Small intestine (tissue), 4 donors: ENCODE measurements around the gene FEV. TPM values are rescaled to one million over a fixed set of nuclear protein-coding genes. Genes with fewer than 3 reads are reported as not detected.

Experiments used
- polyA plus RNA-seq, 4 donors: library from polyadenylated mRNA; stranded (reverse) in 3 of 4; unstranded in 1 of 4; fragments of 200-250 nt in 3 of 4; fragments of 120-200 nt in 1 of 4; gene quantifications; one replicate each; pipeline versions ENCODE4 v1.2.1 to v1.2.3, GENCODE V29; 2013
- donor health status: healthy with polysubstance abuse.
- donor health status: Bipolar disorder and iron deficiency.
- donor health status: healthy.

FEV gene
- polyA plus RNA-seq, 4 donors, result 2.9 to 19.5 (median 4.4) TPM

Other genes starting within 250 kb of the FEV start
- 100 to 1,000 TPM in 2 of 4 donors, 10 to 100 TPM in 2; 46.7 to 125 (median 98.6) TPM for gene CYP27A1, start 203.0 kb downstream of the FEV start, polyA plus RNA-seq
- under 1 TPM in 1 of 4 donors, not detected in 3; 0.15 TPM for gene PRKAG3, start 153.4 kb downstream of the FEV start, polyA plus RNA-seq
- gene WNT6, start 125.4 kb downstream of the FEV start, polyA plus RNA-seq, result 1 to 10 TPM in 1 of 4 donors, under 1 TPM in 1, not detected in 2; 0.06 to 1.8 TPM
- 1 to 10 TPM in 1 of 4 donors, under 1 TPM in 2, not detected in 1; 0.07 to 2.4 (median 0.37) TPM for gene WNT10A, start 104.3 kb downstream of the FEV start, polyA plus RNA-seq
- 1 to 10 TPM in 2 of 4 donors, under 1 TPM in 1, not detected in 1; 0.22 to 1.5 (median 1.4) TPM for gene CDK5R2, start 25.5 kb downstream of the FEV start, polyA plus RNA-seq
- gene CRYBA2, start 8.2 kb upstream of the FEV start, polyA plus RNA-seq, result 10 to 100 TPM in 1 of 4 donors, 1 to 10 TPM in 3; 1.3 to 37.0 (median 4.6) TPM
- 1 to 10 TPM in 2 of 4 donors, under 1 TPM in 1, not detected in 1; 0.06 to 4.3 (median 1.1) TPM for gene CFAP65, start 56.3 kb upstream of the FEV start, polyA plus RNA-seq
- gene IHH, start 75.7 kb upstream of the FEV start, polyA plus RNA-seq, result 10 to 100 TPM; 13.5 to 95.4 (median 29.1) TPM
- gene NHEJ1, start 175.6 kb upstream of the FEV start, polyA plus RNA-seq, result 10 to 100 TPM; 19.3 to 47.1 (median 36.6) TPM
- gene SLC23A3, start 184.8 kb upstream of the FEV start, polyA plus RNA-seq, result 10 to 100 TPM in 3 of 4 donors, 1 to 10 TPM in 1; 4.3 to 26.6 (median 12.1) TPM
- gene CNPPD1, start 191.7 kb upstream of the FEV start, polyA plus RNA-seq, result 10 to 100 TPM; 54.6 to 86.7 (median 72.2) TPM
- 100 to 1,000 TPM in 1 of 4 donors, 10 to 100 TPM in 3; 36.2 to 101 (median 54.5) TPM for gene RETREG2, start 193.1 kb upstream of the FEV start, polyA plus RNA-seq
- gene ZFAND2B, start 221.6 kb upstream of the FEV start, polyA plus RNA-seq, result 100 to 1,000 TPM in 2 of 4 donors, 10 to 100 TPM in 2; 46.9 to 182 (median 101) TPM
- gene ABCB6, start 233.8 kb upstream of the FEV start, polyA plus RNA-seq, result 10 to 100 TPM; 37.7 to 49.2 (median 43.0) TPM
- 10 to 100 TPM in 3 of 4 donors, 1 to 10 TPM in 1; 8.1 to 44.1 (median 23.5) TPM for gene ATG9A, start 244.5 kb upstream of the FEV start, polyA plus RNA-seq
- gene ANKZF1, start 244.6 kb upstream of the FEV start, polyA plus RNA-seq, result 10 to 100 TPM; 20.2 to 62.7 (median 36.7) TPM